Stimulated activated CD4-positive, alpha-beta T cell treated with anti-CD3 and anti-CD28 coated beads, Interleukin-2, amount 100 ng/mL, for 24 hours (primary cell): ENCODE results near the gene PTGIR.

Experiments used
- DNase-seq, 2 donors: peaks; one replicate each; pipeline ENCODE4 v3.0.0-alpha.2; 2020

Gene PTGIR

GRCh38 chr19:46624958-46625661 lies at the start of gene PTGIR:
Gene PTGIR (minus strand): TSS chr19:46625089. CDS start chr19:46624225, 864 bp downstream.
- peak; percentile 41 to 58 for DNase-seq

DNA sequence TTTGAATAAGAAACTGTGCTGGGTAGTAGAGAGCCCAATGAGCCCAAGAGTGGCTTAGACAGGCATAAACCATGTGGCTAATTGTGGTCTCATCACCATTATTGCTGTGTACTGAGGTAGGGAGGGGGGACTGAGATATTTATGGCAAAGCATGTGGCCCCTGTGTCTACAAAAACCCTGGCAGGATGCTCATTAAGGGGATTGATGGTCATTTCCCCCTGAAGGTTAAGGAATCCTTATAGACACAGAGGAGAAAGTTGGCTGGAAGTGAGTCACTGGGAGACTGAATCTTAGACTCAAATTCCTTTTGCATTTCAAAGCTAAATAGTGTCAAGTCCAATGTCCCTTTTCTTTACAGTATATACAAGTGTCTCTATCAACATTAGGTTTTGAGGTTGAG lies 45.9 kb upstream of the PTGIR start:
- no peak for DNase-seq

DNA sequence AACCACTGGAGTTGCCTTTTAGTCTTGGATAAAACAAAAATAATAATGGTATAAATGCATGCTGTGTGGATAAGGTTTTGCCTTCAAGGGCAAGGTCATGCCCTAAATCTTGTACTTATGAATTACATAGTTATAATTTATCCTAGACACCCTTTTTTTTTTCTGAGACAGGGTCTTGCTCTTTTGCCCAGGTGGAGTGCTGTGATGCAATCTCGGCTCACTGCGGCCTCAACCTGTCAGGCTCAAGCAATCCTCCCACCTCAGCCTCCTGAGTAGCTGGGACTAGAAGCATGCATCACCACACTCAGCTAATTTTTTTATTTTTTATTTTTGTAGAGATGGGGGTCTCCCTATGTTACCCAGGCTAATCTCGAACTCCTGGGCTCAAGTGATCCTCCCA lies 43.8 kb upstream of the PTGIR start:
- DNase-seq: no peak

DNA sequence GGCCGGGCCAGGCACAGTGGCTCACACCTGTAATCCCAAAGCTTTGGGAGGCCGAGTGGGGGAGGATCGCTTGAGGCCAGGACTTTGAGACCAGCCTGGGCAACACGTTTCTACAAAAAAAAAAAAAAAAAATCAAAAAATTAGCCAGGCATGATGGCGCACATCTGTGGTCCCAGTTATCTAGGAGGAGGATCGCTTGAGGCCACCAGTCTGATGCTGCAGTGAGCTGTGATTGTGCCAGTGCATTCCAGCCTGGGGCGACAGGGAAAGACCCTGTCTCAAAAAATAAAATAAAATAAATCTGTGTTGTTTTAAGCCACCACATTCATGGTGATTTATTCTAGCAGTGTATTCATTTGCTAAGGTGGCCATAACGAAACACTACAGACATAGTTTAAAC lies 40.2 kb upstream of the PTGIR start:
- DNase-seq: no peak

DNA sequence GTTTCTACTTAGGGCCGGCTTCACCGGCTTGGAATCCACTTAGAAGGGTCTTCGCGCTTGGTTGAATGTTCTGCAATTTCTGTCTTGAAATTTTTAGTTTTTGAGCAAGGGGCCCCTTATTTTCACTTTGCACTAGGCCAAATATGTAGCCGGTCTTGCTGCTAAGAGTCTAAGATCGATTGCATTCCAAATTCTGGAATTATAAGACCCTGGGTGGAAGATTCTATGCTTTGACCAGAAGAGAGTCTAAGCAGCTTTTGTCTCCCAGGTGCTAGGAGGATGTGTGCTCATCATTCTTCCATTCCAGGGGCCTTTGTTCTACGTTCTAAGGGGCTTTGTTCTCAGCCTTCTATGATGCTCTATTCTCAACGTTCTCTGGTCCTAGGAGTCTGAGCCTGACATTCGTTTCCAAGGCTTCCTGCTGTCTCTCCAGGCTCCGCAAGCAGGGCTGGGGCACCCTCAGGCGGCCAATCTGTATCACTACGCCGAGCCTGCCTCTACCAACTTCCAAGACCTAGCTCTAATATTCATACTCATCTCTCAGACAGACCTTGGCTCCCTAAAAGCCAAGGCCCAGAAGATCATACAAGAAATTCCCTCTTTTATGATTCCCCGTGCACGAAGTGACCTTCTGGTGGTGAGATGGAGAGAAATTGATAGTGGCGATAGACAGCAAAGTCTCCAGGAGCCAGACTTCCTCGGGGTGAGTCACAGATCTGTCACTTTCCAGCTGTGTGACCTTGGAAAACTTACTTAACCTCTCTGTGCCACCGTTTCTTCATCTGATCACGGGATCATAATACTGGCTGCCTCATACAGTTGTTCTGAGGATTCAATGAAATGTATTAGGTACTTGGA lies 37.1 kb upstream of the PTGIR start:
- peak; percentile 75 to 79 for DNase-seq

DNA sequence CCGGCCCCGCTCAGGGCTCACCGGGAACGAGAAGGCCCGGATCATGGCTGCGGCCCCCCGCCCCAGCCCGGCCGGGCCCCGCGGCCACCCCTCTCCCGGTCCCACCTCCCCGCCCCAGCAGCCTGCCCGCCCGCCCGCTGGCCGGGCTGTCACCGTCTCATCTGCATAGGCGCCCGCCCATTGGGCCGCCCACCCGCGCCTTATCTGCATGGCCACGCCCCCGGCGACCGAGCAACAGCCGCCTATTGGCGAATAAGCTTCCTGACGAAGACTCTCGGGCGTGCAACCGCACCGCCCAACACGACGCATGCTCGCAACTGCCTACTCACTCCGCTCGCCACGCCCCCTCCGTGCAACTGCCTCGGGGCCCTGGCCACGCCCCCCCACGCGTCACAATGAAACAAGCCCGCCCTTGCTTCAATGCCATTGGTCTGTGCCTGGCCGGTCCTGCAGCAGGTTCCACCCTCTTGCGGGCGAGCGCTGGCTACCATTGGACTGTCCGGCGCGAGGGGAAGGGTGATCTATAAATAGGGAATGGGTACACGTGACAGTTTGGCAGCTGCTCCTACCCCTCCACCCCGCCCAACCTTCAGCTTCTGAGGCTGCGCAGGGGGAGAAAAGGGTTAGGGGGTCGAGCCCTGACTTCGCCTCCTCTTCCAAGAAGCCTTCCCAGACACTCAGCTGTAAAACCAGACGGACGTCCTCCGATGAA lies 36.3 kb upstream of the PTGIR start, which contains the start of gene DACT3:
Gene DACT3, minus strand, starts transcription at position 163 of the 712 bp plus-strand sequence. Its CDS starts 118 bp downstream, at position 45.
- DNase-seq: peak; percentile 100

- DNase-seq: peak in 1 of 2 donors; percentile 31
These were observed 35.7 kb upstream of the PTGIR start for GRCh38 chr19:46660551-46661019.

DNA sequence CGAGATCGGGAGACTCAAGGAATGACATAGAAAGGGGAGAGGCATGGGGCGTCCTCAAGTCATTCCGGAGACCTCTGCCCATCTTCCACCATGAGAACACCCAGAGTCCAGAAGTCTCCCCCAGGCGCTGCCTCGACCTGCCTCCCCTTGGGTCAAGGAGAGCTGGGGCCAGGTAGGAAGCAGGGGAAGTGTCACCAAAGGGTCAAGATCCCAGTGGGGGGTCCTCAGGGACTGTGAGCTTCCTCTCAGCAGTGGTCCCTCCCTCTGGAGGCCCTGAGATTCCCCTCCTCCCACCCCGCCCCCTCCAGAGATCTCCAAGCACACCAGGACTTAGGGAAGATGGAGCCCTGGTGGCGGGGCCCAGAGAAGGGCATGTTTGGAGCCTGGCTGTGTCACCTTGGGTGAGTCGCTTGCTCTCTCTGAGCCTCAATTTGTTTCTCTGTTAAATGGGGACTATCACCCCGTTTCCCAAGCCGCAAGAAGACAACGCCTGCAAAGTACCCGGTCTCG lies 35.2 kb upstream of the PTGIR start:
- DNase-seq: no peak

GRCh38 chr19:46659151-46660007 lies 34.5 kb upstream of the PTGIR start:
- no peak for DNase-seq

GRCh38 chr19:46656541-46656940 lies 31.7 kb upstream of the PTGIR start:
- no peak for DNase-seq

- no peak for DNase-seq
These were observed 29.8 kb upstream of the PTGIR start for GRCh38 chr19:46654621-46655152.

DNA sequence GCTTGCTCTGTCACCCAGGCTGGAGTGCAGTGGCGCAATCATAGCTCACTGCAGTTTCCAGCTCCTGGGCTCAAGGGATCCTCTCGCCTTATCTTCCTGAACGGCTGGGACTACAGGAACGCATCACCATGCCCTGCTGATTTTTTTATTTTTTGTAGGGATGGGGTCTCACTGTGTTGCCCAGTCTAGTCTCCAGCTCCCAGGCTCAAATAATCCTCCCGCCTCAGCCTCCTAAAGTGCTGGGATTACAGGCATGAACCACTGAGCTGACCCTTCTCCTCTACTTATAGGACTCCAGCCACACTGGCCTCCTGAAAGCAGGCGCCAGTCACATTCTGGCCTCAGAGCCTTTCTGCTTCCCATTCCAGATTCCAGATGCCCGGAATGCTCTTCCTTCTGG lies 25.6 kb upstream of the PTGIR start:
- no peak for DNase-seq

DNA sequence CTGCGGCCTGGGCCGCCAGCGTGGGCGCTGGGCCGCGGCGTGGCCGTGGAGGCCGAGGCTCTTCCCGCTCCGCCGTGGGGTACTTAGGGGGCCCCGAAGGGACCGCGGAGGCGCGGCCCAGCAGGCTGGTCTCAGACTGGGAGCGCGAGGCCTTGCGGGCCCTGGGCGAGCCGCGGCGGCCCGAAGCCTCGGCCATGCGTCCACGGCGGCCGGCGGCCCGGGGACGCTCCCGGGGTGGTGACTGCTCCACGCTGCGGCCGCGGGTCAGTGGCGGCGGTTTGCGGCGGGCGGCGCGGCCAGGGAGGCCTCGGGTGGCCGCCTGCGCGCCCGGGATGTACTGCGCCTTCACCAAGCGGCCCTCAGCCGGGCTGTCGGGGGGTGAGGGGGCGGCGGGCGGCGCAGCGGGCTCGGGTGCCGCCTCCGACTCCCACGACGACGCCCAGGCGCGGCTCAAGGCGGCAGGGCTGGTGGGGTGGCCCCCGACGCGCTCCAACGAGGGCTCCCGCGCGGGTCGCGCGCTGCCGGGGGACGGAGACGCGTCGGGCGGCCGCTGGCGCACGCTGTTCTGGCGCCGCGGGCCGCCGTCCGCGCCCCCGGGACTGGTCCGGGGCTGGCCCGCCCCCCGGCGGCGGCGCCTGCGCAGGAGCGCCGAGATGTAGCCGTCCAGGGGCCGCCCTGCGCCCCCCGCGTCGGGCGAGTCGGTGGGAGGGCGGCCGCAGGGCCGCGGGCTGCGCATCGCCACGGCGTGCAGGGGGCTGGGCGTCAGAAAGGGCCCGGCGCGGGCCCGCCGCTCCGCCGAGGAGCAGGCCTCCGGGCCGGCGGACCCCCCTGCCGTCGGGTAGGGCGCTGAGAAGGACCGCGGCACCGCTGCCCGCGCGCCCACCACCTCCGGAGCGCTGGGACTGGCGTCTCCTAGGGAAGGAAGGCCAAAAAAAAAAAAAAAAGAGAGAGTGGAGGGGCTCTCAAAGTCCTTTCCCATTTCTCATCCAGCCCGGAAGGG lies 24.4 kb upstream of the PTGIR start:
- no peak for DNase-seq

- DNase-seq: no peak
These were observed 23.4 kb upstream of the PTGIR start for GRCh38 chr19:46648060-46648960.

- no peak for DNase-seq
These were observed 21.5 kb upstream of the PTGIR start for GRCh38 chr19:46646402-46646801.

- no peak for DNase-seq
These were observed 19.8 kb upstream of the PTGIR start for GRCh38 chr19:46644720-46645119.

- DNase-seq: no peak
These were observed 15.8 kb upstream of the PTGIR start for GRCh38 chr19:46640656-46641055.

DNA sequence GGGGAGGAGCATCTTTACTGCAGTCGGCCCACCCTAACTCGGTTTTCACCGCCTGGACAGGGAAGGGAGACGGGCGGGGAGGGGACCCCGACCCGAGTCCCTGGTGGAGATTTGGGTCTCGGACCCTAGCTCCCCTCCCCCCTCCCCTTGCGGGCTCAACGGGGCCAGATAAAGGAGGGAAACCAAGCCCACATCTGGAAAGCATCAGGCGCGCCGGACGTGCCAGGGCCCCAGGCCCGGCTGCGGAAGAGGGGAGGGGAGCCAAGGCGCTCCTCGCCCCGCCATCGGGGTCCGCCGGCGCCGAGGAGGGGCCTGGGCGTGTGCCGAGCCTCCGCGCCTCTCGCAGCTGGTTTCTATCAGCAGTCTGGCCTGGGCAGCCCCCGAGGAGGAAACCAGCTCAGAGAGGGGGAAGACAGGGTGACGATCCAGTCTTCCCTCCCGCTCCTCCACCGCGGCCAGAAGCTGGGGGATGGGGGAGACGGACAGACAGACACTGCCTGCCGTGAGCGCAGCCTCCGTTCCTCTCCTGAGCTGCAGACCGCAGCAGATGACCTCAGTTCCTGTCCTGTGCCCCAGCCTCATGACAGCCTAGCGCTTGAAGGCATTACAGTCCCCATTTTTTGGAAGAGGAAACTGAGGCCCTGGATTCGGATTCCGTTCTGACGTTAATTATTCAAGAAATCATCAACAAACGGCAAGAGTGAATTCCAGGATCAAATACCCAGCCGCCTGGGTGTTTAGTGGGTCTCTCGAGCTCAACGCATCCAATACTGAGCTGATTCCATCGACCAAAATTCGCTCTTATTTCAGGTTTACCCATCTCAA lies 14.7 kb upstream of the PTGIR start:
- DNase-seq: peak in 1 of 2 donors; percentile 42
